Epithelial cell of esophagus (primary cell): ENCODE measurements around the gene SCAF4.
A peak's percentile ranks its signal among the peaks of the same experiment; 100 is the strongest.

Experiments
- DNase-seq: peaks from one replicate; pipeline ENCODE4 v3.0.0; 2010; ENCODE audit warnings: low read depth
- H3K4me3 ChIP-seq: 2 replicates; pipeline ENCODE4 v1.5.1; 2011; ENCODE audit warnings: mild to moderate bottlenecking, low read length, control low read depth
- TF ChIP-seq, protein P1 (sequence below): IDR thresholded peaks from 2 replicates; pipeline ENCODE4 v1.5.1; 2011; ENCODE audit warnings: low read depth, mild to moderate bottlenecking, low read length, control low read depth, inconsistent platforms; ENCODE audit not compliant: insufficient read depth; ENCODE audit errors: missing control alignments

The SCAF4 gene

DNA sequence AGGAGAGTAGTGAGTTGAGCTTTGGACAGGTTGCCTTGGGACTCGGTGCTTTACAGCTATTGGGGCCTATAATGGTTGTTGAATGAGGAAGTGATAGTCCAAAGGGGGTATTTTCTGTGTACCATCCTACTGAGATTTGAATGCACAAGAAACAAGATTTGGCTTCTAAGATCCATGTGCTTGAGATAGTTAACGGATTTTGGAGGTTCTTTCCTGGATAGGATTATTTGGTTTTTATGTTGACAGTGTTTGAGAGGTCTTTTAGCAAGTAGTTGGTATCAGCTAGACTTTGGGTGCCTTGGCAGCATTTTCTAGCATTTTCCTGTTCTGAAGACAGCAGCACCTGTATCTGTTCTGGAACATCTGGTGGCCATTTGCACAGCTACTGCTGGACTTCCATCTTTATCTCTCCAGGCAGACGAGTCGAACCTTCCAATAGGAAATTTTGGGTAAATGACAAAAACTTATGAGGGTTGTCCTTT, 3.6 kb upstream of the SCAF4 start:
- DNase-seq, result no peak
- H3K4me3 ChIP-seq, result no peak overlapping the region
- TF ChIP-seq, protein P1, sequence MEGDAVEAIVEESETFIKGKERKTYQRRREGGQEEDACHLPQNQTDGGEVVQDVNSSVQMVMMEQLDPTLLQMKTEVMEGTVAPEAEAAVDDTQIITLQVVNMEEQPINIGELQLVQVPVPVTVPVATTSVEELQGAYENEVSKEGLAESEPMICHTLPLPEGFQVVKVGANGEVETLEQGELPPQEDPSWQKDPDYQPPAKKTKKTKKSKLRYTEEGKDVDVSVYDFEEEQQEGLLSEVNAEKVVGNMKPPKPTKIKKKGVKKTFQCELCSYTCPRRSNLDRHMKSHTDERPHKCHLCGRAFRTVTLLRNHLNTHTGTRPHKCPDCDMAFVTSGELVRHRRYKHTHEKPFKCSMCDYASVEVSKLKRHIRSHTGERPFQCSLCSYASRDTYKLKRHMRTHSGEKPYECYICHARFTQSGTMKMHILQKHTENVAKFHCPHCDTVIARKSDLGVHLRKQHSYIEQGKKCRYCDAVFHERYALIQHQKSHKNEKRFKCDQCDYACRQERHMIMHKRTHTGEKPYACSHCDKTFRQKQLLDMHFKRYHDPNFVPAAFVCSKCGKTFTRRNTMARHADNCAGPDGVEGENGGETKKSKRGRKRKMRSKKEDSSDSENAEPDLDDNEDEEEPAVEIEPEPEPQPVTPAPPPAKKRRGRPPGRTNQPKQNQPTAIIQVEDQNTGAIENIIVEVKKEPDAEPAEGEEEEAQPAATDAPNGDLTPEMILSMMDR, result no peak

DNA sequence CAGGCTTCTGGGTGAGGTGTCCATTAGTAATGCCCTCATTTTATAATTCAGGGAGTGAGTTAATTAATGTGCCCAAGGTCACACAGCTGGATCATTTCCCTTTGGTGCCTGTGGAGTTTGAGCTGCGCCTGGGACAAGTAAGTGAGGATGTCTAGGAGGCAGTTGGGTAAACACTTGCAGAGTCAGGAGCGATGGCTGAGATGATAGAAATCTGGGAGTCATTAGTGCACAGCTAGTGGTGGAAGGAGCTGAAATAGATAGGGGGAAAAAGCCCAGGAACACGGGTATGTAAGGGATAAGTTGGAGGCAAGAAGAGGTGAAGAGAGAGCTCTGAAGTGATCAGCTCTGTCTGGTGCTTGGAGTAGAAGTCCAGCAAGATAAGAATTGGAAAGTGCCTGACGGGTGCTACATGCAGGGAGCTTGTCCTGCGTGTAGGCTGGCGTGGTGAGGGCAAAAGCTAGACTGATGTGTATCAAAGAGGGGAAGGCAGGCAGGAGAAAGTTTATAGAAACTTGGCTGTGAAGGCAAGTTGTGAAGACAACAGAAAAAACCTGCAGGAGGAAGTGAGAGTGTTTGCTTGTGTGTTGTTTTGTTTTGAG, 1.7 kb upstream of the SCAF4 start:
- no peak overlapping the region for H3K4me3 ChIP-seq
- DNase-seq, result no peak
- TF ChIP-seq, protein P1, result no peak

DNA sequence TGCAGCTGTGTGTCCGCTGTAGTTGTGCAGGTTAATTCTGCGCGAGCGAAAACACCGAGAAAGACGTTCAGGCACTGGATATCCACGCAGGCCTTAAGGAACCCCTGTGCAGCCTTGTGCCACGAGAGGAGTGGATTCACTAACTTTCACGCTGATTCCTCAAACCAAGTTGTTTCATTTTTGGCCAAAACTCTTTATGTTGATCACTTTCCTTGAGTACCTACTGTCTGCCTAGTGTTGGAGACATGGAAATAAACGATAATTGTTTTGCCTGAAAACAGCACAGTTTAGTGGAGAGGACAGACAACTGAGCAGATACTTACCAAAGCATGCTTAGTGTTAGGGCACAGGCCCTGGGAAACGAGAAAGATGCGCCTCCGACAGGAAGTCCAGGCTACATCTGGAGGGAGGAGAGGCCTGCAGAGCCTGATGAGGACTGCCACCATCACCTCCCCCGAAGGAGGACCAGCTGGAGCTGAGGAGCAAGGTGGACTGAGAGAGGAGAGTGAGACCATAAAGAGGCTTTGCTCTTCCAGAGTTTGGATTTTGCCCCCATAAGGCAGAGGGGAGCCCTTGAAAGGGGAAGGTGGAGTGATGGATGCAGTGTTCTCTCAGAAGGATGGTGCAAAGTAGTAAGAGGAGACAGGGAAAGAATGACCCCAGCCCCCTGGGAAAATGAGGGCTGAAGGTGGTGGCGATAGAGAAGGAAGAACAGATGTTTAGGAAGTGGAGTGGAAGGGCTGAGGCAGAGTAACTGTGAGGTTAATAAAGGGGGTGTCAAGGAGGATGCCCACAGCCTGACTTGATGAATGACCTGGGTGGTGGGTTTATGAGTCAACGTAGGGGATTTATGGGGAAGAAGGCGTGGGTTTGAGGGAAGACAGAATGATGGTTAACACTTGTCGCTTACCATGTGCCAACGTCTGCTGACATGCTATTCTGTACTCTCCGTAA, 956 bp upstream of the SCAF4 start:
- TF ChIP-seq, protein P1, result no peak
- H3K4me3 ChIP-seq, result peak overlapping the region; percentile 51
- no peak for DNase-seq

GRCh38 chr21:31731056-31731856, 662 bp downstream of the SCAF4 start:
- TF ChIP-seq, protein P1, result no peak
- peak; percentile 36 for DNase-seq
- H3K4me3 ChIP-seq, result peak overlapping the region; percentile 61

- peak overlapping the region; percentile 61 for H3K4me3 ChIP-seq
- TF ChIP-seq, protein P1, result no peak
These were observed 1.2 kb downstream of the SCAF4 start for GRCh38 chr21:31730712-31731055.

DNA sequence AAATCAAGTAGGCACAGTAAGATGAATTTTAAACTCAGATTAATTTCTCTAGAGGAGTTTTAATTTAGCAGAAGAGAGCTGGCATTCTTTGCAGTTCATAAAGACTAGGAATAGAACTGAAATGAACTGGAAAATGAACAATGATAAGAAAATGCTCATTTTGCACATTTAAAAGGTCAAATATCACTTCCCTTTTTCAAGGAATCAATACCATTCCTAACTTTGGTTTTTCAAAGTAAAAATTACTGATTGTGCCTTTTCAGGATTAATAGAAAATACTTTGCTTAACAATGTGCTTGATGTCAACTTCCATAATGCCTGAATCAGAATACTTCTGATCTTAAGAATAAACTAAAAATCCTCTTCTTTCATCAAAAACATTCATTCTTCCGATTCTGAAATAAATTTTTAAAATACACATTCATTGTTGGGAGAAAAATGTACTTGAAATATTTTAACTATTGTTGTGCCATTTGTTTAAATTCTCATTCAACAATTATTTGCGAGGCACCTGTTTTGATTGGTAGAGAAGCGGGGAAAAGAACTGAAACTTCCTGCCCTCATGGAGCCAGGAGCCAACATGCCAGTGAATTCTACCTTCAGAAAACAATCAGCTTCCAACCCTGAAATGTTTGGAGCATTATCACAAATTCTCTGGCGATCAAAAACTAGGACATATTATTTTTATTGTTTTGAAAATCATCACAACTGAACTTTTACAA, 2.1 kb downstream of the SCAF4 start:
- TF ChIP-seq, protein P1, result no peak
- DNase-seq, result no peak
- peak overlapping the region; percentile 61 for H3K4me3 ChIP-seq

More at GRCh38 chr21:31730712-31731055, 1.2 kb downstream of the SCAF4 start:
- peak; percentile 33 for DNase-seq
